HG02870 (cell line): ENCODE measurements around the gene TTC32.
"Not testable (repeated sequence)": the region's sequence is repeated elsewhere in the genome, so short reads cannot be mapped to it uniquely, and the experiment has no call there.

Experiments
- ATAC-seq: cut with Tn5 transposase; IDR thresholded peaks from one replicate; pipeline ENCODE4 v1.9.1; 2021; ENCODE audit warnings: mild to moderate bottlenecking, moderate library complexity; ENCODE audit not compliant: unreplicated experiment

The TTC32 gene

DNA sequence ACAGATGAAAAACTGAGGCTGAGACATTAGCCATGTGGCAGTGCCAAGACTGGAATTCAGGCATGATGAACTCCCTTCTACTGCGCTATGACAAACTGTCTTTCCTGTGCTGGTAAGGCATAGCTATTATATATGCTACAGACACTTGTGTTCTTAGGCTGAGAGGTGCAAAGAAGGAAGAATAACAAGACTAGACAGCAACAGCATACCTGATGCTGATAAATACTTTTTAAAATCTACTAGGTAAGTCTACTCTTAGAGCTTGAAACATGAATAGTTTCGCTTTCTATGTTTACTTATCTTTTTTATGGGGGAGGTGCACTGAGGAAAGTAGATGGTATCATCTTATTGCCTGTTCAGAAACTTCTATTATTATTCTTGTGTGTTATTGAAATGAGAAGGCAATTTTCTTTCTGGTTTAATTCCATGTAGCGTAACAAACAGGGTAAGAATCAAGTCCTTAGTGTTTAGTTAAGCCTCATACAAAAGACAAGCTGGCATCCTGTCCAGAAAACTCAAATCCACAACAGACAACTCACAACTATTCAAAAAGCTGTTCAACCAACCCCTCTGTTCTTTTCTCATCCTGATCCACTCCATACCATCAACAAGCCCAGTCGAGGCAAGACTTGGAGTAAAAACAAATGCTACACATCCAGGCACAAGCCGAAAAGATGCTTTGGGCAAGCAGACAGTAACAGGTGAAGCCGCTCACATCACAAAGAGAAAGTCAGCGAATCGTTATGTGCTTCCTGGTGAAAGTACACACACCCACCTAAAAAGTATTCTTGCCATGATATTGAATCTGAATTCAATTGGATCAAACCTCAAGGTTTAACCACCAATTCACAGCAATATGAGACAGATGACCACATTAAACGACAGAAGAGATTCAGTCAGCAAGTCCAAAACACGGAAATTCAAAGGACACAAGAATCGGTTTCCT, 1.5 kb downstream of the TTC32 start:
- peak; percentile 27 for ATAC-seq

DNA sequence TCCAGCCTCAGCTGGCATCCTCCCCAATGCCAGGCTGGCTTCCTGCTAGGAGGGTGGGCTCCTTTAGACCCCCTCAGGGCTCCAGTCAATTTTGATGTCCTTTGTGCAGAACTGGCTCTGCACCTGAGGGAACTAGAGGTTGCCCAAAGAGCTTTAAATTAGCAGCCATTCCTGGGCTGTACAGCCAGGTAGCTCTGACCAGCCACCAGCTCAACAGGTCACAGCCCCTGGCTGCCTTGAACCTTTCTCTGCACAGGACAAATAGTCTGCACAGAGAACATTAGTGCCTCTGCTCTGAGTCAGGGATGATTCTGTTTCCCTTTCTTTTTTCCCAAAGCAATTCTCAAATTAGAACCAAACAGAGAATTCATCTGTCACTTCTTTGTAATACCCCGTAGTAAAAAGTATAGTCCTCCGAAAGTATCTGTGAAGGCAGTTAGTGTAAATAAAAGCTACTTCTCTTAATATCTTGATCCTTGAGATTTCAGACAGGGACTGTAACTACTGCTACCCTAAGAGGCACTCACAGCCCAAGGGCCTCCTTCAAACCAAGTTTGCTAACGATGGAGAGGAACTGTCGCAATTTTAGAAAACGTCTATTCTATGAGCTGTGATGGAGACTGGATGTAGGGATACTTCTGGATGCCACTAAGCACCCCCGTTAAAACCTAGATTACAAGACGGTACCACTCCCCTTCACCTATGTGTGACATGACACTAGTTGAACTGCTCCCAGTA, 3.0 kb downstream of the TTC32 start:
- ATAC-seq = no peak

DNA sequence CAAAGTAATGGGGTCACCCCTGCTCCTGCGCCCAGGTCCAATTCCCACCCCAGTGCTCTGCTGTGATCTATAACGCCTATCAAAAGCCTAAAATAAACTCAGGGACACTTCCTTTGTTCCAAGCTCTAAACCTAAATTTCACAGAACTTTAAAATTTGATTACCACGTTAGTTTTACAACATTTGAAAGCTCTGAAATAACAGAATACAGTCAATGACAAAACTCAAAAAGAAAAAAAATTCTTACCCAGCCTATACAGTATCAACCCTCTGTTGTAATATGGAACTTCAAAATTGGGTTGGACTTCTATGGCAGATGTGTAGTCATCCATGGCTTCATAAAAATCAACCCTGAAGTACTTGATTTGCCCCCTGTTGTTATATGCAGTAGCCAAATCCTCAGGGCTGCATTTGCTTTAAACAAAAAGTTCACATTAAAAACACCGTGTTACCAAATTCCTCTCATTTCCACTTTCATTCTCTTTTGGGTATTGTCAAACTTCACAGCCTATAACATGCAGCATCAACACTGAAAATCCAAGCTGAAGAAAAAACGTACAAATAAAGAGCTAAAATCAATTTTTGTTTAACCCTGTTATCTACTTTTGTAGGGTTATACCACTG, 4.0 kb downstream of the TTC32 start:
- no peak for ATAC-seq

DNA sequence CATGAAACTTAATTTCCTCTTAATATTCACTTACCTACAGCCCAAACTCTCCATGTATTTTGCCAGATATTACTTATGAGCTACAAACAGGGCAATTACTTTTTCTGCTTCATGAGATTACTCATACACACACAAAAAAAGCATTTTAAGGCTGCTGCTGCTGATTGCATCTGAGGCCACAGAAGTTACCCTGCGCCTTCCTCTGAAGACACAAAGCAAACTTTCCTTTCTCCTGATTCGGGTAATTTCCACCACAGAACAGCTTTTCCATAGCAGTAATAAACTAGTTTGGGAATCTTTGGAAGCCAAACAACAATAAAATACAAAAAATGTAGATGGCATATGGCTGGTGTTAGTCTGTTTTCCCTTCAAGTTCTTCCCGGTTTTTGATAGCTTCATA, 6.2 kb downstream of the TTC32 start:
- ATAC-seq = peak; percentile 22

DNA sequence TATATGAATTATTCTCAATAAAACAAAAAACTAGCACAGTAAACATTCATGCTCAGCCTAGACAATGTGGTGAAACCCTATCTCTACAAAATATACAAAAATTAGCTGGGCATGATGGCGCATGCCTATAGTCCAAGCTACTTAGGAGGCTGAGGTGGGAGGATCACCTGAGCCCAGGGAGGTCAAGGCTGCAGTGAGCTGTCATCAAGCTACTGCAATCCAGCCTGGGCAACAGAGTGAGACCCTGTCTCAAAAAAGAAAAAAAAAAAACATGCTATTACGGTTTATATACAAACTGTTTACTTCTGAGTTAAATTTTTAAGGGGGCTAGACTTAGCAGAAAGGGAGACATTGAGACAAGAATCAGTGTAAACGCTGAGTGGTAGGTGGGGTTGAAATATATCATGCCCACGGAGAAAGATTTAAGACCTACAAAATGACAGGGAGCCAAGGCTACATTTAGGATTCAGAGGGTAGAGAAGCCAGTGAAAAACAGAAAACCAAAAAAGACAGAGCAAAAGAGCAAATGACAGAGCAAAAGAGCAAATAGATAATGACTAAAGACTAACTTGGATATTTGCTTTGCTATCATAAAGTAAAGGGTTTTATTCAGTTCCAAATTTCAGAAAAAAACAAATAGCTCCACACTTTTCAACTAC, 7.5 kb downstream of the TTC32 start:
- ATAC-seq = peak; percentile 9

DNA sequence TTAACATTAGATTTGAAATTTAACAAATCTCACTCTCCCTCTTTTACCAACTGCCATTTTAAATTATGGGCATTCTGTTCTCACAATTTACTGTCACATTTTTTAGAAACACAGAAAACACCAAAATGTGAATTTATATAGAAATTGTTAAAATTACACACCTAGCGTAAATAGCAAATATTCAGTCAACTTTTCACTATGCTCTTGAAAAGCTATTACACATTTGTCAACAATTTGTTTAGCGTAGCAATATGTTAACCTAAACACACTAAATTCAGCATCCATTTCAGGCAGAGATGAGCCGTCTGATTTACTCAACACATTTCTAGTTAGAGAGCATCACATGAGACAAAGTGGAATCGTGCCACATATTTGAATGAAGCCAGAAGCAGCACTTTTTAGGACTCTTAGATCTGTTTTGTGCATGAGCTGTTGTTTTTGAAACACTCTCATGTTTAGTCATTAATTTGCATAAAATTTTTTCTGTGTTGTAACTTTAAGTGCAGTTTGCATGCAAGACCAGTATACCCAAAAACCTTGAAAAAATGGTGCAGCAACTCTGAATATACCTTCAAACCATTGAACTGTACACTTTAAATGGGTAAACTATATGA, 8.2 kb downstream of the TTC32 start:
- ATAC-seq = peak; percentile 85

DNA sequence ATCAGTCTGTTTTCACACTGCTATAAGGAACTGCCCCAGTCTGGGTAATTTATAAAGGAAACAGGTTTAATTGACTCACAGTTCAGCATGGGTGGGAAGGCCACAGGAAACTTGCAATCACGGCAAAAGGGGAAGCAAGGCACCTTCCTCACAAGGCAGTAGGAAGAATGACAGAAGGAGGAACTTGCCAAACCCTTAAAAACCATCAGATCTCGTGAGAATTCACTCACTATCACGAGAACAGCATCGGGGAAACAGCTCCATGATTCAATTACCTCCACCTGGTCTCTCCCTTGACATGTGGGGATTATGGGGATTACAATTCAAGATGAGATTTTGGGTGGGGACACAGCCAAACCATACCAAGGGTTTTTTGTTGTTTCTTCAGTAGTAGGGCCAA, 9.8 kb downstream of the TTC32 start:
- not testable (repeated sequence) for ATAC-seq

DNA sequence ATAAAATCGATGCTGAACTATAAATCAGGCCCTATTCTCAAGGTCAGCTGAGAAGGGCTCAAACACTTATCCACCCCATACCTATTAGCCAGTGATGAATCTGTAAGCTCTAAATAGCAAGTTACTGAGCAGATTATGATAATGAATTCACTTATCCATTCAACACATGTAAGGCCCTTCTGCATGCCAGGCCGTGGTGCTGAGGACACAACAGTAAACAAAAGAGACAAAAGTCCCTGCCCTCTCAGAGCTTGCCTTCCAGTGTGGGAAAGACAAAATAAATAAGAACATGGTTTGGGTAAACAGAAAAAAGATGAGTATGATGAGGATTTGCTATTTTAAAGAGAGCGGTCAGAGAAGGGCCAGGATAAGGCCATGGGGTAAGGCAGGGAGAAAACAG, 11.7 kb downstream of the TTC32 start:
- ATAC-seq = no peak

DNA sequence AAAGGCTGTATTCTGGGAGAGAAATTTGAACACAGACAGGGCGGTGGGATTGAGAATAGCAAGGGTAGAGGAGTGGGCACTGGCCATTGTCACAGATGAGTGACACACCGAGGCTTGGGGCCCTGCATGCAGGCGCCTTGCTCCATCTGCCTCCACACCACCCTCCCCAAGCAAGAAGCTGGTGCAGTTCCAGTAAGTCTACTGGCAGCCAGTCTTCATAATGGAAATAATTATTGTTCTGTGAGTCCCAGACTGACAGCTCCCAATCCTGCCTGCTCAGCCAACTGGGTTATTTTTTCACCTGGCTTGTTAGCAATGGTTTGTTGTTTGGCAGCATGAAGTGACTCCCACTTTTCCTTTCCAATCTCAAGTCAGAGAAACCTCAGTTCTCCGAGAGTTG, 13.0 kb downstream of the TTC32 start:
- no peak for ATAC-seq

DNA sequence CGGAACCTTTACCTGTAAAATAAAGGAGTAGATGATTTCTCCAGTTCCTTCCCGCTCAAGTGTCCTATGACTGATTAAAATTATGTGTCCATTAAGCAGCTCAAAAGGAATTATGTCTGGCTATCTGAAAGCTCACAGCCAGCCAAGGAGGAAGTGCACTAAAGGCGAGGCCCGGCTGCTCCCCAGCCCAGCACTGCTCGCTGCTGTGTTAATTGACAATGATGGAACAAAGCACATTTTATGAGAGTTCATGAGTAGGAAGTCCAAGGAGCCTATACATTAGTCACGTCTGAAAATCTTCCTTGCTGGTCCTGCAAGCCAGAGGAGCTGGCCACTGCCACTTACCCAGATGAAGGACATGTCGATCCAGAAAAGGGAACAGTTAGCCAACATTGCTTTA, 14.3 kb downstream of the TTC32 start:
- ATAC-seq = no peak

DNA sequence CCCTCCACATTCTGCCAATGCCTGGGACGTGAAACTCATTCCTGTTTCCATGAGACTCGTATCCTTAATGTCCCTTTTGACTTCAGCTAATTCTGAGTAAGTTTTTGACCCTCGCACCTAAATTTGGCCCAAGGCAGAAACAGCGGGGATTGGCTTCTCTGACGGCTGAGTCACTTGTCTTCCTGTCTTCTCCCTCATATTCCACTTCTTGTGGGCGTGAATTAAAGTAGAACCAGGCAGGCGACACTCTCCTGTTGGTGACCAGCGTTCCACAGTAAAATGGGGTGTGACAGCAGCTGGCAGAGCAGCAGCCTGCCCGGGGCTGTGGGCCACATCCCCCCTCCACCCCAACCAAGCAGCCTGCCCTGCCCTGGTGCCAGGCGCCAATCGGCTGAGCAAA, 15.5 kb downstream of the TTC32 start:
- ATAC-seq = no peak

DNA sequence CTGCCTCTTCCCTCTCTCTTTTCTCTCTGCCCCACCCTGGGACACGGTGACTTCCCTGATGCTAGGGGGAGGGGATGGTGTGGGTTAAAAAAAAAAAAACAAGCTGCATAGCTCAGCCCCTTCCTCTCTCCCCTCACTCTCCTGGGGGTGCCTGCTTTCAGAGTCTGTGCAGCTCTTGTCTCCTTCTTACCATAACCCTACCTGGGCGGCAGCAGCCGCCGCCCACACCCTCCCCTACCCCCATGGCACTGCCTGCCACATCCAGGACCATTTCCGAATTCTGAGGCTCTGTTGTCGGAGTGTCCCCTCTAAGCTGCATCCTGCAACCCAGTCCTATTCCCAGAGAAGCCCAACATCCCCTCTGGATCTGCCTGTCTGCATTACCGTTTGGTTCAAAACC, 16.0 kb downstream of the TTC32 start:
- no peak for ATAC-seq

DNA sequence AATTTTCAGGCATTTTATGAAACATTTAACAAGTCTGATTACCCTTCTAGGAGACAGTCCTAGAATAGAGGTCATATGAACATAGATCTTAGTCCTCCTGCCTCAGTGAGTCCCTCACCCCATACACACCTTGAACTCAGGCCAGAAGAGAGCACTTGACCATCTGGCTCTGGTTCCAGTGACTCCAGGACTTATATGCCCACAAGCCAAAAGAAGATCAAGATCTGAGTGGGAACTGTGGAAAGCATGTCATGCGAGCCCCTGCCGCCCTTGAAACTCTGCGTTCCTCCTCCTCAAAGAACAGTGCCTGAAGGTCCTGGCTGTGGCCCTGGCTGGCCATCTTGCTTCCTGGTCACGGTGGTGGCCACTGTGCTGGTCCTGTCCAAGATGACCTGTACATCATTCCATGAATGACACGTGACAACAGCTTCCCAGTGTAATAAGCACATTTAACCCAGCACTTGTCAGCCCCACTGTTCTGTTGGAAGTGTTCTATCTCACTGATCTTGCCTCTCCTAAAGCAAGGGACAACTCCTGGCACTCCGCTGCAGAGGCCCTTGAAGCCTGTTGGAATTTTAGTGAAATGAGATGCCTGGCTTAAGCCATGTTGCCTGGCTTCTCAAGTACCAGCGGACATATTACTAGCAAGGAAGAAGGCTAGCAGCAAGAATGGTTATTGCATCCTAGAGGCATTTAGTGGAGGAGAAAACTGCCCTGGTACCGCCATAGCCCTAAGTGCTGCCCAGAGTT, 17.6 kb downstream of the TTC32 start:
- ATAC-seq = no peak

DNA sequence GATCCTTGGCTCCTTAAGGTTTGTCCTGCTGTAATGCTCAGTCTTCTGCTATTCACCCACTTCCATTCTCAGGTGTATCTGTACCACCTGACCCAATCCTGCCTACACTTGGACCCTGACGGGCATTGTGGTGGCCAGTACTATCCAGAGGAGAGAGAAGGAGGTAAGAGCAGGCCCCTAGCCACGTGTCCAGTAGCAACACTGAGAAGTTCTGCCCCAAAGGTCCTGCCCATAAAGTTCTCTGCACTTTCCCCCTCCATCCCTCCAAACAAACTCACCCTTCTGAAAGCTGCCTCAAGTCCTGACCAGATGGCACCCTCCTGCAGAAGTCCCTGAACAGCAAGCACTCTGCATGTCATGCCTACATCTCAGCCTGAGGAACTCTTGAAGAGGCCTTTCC, 18.3 kb downstream of the TTC32 start:
- ATAC-seq = no peak

DNA sequence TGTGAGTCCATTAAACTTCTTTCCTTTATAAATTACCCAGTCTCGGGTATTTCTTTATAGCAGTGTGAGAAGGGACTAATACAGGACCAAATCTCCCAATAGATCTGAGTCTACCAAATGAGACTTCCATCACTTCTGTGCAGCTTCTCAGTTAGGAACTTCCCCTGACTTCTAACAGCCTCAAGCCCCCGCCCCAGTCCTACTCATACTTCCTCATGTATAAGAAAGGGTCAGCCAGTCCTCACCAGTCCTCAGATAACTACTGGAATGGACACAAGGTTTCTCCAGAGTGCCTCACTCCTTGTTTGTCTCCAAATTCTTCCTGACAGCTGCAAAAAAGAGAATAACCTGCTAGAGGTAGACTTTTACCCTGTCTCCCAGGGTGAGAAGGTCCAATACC, 19.5 kb downstream of the TTC32 start:
- ATAC-seq = no peak

DNA sequence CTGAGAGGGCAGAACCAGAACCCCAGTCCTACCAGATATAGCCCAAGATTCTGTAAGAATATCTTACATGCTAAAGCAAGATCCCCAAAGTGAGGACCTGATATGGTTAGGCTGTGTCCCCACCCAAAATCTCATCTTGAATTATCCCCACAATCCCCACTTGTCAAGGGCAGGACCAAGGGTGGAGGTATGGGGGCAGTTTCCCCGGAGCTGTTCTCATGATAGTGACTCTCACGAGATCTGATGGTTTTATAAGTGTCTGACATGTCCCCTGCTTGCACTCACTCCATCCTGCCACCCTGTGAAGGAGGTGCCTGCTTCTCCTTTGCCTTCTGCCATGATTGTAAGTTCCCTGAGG, 19.9 kb downstream of the TTC32 start:
- ATAC-seq = no peak

DNA sequence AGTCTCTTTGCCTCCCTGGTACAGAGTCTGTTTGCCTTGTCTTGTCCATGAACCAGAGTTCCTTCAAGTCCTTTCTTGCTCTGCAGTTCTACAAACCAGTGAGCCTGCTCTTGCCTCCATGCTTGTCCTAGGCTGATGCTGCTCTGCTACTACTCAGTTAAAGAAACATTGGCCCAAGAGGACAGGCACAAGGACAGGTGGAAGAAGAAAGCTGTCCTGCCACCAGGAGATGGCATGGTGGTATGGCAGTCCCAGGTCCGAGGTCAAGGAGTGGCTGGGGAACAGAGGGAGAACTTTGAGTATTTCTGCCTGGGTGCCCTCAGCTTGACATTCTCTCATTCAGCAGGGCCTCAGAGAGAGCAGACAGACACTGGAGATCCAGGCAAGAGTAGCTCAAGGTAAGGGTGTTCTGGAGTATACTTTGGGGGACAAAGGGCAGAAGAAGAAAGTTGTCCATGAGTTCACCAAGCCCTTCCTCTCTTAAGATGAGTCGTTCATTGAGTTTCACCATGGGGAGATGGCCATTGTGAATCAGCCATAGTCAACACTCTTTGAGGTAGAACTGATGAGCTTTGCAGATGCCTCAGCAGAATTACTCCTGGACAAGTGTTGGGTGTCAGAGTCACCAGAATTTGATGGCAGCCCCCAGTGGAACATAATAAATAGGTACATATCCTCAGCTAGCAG, 20.4 kb downstream of the TTC32 start:
- ATAC-seq = no peak

DNA sequence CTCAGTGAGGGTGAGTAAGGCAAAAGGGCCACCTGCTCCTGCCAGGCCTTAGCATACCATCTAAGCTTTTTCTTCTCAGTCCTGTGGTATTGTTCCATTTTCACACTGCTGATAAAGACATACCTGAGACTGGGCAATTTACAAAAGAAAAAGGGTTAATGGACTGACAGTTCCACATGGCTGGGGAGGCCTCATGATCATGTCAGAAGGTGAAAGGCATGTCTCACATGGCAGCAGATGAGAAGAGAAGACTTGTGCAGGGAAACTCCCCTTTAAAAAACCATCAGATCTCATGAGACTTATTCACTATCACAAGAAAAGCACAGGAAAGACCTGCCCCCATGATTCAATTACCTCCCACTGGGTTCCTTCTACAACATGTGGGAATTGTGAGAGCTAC, 21.6 kb downstream of the TTC32 start:
- ATAC-seq = not testable (repeated sequence)

DNA sequence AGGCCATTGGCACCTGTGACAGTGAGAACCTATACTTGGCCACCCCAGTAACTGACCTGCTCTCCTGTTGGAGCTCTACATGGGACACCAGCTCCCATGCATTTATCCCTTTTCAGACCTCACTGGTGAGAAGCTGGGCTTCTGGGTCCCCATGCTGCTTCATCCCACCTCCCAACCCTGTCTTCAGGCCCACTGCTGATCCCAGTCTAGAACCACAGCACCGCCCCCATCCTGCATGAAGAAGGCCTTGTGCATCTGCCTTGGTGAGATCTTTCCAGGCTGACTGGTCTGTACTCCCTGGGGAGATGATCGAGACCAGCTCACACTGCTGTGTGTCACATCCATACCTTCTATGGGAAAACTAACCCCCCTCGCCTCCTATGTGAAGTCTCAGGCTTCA, 22.7 kb downstream of the TTC32 start:
- ATAC-seq = no peak
